GM15510 (cell line): ENCODE results near the gene PLEKHM3.

Experiments
- POLR2A ChIP-seq: IDR thresholded peaks from 3 replicates; pipeline ENCODE4 v1.6.1; 2011; ENCODE audit warnings: borderline replicate concordance; ENCODE audit not compliant: insufficient read length; ENCODE audit errors: extremely low read depth

PLEKHM3 gene

DNA sequence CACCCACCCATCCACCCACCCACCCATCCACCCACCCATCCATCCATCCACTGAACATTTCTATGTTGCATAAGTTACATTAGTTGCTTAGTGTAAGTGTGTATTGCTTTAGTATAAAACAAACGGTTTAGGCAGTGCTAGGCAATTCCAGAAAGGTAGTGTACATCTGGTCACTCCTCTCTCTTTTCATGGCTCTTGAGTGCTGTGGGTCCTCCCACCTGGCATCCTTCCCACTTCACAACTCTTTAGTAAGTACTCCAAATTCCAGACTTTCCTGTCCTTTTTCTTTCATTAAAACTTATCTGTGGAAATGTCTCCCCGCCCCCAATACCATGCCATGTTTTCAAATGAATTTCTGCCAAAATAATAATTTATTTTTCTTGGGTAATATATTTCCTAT lies 122.5 kb downstream of the PLEKHM3 start:
- no peak for TF ChIP-seq POLR2A

- no peak for TF ChIP-seq POLR2A
These were observed 123.5 kb downstream of the PLEKHM3 start for GRCh38 chr2:207901829-207902228.

DNA sequence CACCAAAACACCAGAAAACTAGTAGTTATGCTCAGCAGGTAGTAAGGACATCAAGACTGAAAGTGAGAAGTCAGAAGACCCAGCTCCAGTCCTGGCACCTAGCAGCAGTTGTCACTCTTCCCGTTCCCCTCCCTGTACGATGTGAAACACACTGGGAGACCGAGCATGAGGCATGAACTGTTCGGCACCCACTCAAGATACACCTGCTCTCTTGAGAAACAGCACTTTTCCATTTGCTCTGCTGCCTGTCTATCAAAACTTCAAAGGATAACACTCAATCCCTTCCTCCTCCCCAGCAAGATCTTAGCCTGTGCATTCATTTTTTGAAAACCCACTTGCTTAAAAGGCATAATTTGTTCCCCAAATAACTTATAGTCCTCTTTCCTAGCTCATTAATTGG lies 123.9 kb downstream of the PLEKHM3 start:
- no peak for TF ChIP-seq POLR2A

DNA sequence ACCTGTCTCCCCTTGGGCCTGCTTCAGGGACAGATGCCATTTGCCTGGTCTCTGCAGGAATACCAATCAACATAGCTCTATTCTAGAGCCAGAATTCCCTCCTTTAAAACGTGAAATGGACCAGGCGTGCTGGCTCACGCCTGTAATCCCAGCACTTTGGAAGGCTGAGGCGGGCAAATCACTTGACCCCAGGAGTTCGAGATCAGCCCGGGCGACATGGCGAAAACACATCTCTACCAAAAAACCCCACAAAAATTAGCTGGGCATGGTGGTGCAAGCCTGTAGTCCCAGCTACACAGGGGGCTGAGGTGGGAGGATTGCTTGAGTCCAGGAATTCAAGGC lies 127.0 kb downstream of the PLEKHM3 start:
- TF ChIP-seq POLR2A, result no peak

DNA sequence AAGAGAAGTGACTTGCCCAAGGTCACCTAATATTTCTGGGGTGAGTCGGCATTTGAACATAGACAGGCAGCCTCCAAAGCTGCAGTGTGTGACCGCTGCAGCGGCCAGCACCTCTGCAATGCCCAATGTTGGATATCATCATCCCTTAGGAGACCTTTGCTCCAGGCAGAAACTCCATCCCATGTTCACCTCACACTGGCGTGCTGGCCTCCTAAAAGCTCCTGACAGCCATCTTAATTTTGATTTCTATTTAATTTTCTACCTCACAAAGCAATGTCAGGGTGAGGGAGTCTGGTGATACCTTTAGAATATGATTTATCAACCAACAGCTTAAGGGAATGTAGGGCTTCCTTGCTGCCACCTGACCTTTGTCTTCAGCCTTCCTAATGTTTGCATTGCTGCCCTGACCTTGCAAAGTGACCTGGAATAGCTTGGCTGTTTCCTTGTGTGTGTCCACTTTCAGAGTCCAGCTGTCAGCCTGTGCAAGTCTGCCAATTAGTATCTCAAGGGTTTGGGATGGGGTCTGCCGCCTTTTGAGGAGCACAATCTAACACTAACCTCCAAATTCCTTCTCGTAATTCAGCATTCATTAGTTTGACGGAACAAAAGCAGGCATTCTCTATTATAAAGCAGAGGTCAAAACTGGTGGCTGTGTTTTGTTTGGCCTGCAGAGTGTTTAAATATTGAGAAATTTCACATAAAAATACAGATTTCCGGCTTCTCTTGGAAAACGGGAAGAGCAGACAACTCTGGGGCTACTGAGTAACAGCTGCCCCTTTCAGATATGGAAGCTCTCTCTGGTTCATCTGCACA lies 127.6 kb downstream of the PLEKHM3 start:
- no peak for TF ChIP-seq POLR2A

DNA sequence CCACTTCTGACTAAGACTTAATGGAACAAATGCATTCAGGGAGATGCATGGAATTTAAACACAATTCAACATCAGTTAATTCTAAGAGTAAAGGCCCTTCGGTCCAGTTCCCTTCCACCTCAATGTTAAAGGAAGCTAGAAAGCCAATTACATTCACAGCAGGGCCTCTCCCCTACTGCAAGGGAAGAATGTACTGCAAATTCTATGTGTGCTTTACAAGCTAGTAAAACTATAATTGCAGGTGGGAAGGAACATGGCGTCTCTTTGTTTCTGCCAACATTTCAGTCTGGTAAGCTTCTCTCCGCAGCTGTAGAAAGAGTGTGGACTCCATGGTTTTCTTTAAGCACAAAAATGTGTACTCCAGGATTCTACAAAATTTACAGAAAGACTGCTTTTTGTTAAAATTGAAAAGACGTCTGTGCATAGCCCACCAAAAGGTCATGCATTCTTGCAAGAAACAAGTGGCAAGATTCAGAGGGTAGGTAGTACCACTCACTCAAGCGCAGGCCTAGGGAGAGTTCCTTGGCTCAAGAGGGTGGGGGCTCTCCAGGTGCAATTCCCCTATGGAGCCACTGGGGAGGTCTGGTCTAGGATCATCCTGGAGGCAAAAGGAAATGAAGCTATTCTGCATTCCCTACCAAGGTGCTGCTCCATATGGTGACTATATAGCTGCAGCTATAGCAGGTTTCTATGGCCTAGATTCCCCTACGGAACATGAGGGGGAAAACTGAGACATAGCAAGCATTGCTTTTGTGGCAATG lies 128.6 kb downstream of the PLEKHM3 start:
- TF ChIP-seq POLR2A, result no peak

- TF ChIP-seq POLR2A, result no peak
These were observed 130.0 kb downstream of the PLEKHM3 start for GRCh38 chr2:207895274-207895860.

- no peak for TF ChIP-seq POLR2A
These were observed 132.5 kb downstream of the PLEKHM3 start for GRCh38 chr2:207892716-207893402.

- TF ChIP-seq POLR2A, result no peak
These were observed 134.1 kb downstream of the PLEKHM3 start for GRCh38 chr2:207891086-207891844.

GRCh38 chr2:207887500-207887899 lies 137.8 kb downstream of the PLEKHM3 start:
- TF ChIP-seq POLR2A, result no peak

GRCh38 chr2:207885010-207885409 lies 140.3 kb downstream of the PLEKHM3 start:
- TF ChIP-seq POLR2A, result no peak

- no peak for TF ChIP-seq POLR2A
These were observed 141.2 kb downstream of the PLEKHM3 start for GRCh38 chr2:207884127-207884526.

GRCh38 chr2:207883002-207883780 lies 142.1 kb downstream of the PLEKHM3 start:
- no peak for TF ChIP-seq POLR2A

DNA sequence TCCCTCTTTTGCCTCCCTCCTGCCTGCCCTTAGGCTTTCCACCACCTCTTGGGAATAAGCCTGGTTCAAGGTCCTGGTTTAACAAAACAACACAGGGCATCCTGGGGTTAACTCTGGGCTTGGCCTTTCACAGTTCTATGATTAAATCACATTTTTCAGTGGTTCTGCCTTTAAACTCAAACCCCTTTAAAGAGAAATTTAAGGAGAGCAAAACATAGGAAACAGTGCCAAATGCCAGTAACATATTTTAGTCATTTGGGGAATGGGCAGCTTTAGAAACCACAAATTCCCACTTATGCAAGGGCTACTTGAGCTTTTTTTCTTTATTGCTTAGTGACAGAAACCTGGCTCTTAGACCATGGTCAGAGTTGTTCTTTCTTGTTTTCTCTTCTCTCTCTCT lies 143.4 kb downstream of the PLEKHM3 start:
- no peak for TF ChIP-seq POLR2A
